DMS53 (cell line): ENCODE measurements around the gene STYXL1.
"Not testable (repeated sequence)": the region's sequence is repeated elsewhere in the genome, so short reads cannot be mapped to it uniquely, and the experiment has no call there.

Experiments
- DNase-seq: peaks from one replicate; lab custom pipeline; 2025; lab: John Stamatoyannopoulos, UW

The STYXL1 gene

DNA sequence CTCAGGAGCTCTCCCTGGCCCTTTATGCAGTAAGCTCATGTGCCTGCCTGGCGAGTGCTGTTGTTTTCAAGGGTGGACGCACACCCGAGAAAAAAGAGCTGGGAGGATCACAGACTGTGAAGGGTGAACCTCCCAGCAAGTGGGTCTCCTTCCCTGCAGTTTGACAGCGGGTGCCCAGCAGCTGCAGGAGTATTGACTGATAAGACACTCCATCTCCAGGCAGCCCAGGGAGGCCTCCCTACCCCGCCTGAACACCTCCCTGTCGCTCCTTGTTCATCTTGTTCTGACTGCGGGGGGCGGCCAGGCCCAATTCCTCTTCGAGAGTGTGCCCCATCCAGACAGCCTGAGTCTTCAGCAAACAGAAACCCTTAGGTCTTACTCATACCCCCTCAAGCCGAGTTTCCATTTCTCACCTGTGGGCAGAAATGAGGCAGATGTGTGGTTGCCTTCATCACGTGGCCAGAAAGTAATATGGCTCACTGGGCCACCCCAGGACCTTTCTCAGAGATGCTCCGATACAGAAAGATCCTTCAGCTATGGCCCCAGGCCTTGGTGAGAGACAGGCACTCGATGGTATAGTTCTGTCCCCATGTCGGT is 17.3 kb upstream of the STYXL1 start:
- DNase-seq = no peak

DNA sequence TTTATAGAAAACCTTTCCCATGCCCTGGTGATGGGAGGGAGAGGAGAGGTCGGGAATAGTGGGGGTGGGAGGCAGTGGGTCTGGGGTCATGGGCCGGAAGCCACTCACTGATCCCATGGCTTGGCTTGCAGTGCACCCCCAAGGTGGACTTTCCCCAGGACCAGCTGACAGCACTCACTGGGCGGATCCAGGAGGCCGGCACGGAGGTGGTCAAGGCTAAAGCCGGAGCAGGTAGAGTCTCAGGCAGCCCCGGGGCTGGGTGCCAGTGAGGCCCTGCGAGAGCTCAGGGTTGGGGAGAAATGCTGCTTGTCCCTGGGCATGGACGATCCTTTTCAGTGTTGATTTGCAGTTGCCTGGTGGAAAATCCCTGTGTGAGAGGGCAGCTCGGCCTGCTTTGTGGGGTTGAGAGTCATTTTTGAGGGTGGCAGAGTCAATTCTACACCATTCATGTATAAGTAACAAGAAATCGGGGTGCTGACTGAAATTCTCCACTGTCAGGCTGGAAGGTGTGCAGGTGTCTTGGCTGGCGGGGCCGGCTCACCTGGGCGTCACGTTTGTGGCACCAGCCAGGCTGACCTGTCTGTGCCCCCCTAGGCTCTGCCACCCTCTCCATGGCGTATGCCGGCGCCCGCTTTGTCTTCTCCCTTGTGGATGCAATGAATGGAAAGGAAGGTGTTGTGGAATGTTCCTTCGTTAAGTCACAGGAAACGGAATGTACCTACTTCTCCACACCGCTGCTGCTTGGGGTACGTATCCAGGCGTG is 16.6 kb upstream of the STYXL1 start:
- DNase-seq = no peak

DNA sequence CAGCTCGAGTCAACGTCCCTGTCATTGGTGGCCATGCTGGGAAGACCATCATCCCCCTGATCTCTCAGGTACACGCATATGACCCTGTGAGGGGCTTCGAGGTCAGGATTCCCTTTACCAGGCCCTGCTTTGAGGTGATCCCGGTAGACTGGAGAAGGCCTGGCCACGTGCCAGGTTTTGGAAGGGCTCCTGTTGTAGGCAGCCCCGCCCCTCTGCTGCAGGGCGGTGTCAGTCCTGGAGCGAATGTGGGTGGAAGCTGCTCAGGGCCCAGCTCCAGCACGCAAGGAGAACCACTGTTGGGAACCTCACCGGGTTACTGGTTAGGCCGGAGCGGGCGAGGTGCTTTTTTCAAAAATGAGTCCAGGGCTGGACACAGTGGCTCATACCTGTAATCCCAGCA is 15.7 kb upstream of the STYXL1 start:
- DNase-seq = peak; percentile 47

GRCh38 chr7:76063114-76063513 is 15.3 kb upstream of the STYXL1 start:
- DNase-seq = no peak

- no peak for DNase-seq
These were observed 14.5 kb upstream of the STYXL1 start for GRCh38 chr7:76062254-76062653.

- no peak for DNase-seq
These were observed 13.0 kb upstream of the STYXL1 start for GRCh38 chr7:76060842-76061241.

DNA sequence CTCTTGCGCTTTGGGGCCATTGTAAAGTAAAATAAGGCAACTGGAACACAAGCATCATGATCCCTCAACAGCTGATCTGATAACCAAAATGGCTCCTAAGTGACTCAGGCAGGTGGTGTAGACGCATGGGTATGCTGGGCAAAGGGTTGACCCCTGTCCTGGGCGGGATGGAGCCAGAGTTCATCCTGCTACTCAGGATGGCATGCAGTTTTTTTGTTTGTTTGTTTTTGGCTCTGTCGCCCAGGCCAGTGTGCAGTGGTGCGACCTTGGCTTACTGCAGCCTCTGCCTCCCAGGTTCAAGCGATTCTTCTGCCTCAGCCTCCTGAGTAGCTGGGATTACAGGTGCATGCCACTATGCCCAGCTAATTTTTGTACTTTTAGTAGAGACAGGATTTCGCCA is 10.9 kb upstream of the STYXL1 start:
- DNase-seq = not testable (repeated sequence)

- DNase-seq = no peak
These were observed 10.0 kb upstream of the STYXL1 start for GRCh38 chr7:76057813-76058145.

GRCh38 chr7:76057103-76057812 is 9.5 kb upstream of the STYXL1 start:
- no peak for DNase-seq

DNA sequence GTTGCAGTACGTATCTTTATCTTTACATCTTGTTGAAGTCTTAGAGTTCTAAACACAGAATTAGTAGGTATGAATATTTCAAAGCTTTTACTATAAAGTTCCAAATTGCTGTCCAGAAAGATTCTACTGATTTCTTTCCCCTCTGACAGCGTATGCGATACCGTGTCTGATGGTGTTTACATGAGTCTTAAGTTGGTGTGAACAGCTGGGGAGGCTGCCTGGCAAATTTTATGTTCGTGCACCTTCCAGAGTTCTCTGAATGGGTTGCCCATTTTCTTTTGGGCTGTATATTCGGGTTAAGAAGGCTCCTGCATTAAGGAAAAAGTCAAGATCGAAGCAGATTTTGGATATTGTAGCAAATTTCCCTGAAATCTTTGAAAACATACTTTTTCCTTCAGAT is 8.4 kb upstream of the STYXL1 start:
- DNase-seq = peak; percentile 74

DNA sequence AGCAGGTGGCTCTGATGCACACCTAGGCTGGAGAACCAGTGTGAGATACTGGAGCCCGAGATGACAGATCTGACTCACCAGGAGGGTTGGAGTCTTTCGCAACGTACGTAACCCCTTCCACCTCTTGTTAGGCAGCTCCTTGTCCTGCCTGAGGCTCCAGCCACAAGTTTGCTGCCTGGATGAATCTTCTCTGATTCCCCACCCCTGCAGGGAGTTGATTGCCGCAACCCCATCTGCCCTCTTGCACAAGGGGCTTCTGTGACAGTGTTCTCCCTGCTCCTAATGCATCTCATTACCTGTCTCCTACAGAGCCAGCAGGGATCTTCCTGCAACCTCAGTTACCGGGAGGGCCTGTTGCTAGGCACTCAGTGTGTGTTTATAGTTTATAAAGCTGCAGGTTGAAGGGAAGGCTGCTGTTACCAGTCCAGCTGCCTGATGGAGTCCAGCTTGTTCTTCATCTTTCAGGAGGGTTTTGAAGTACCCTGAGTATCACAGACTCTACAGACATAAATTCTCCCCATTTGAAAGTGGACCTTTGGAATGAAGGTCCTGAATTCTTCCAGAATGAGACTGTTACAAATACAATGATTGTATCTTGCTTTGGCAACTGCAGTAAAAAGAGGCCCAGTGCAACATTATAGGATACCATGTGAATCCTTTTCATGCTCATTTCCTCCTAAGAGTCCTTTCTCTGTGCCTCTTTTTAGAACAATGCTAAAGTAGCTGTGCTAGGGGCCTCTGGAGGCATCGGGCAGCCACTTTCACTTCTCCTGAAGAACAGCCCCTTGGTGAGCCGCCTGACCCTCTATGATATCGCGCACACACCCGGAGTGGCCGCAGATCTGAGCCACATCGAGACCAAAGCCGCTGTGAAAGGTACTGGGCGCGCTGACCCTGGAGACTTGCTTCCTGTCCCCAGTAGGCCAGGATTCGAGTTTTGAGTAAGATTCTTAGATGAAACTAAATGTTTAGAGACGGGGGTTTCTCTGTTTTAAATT is 6.6 kb upstream of the STYXL1 start:
- DNase-seq = peak; percentile 74

GRCh38 chr7:76053461-76053860 is 5.7 kb upstream of the STYXL1 start:
- DNase-seq = no peak

- DNase-seq = not testable (repeated sequence)
These were observed 4.9 kb upstream of the STYXL1 start for GRCh38 chr7:76052681-76053080.

DNA sequence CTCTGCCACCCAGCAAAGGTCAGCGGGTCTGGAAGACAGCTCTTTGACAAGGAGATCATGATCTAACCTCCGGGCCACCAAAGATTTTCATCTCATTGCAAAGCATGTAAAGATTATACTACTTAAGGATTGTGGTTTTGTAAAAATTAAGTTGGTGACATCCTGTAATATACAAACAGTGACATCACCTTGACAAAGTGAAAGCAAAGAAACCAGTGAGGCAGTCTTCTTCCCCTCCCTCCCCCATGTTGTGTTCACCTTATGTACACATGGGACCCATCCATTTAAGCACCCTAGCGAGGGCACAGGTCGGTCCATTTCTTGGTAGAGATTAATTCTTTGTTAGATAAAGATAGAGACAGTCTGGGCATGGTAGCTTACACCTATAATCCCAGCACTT is 4.0 kb upstream of the STYXL1 start:
- DNase-seq = peak; percentile 34

GRCh38 chr7:76050545-76050944 is 2.7 kb upstream of the STYXL1 start:
- DNase-seq = no peak

GRCh38 chr7:76049295-76049694 is 1.5 kb upstream of the STYXL1 start:
- DNase-seq = peak; percentile 59

GRCh38 chr7:76048668-76048988 is 828 bp upstream of the STYXL1 start:
- peak; percentile 81 for DNase-seq

DNA sequence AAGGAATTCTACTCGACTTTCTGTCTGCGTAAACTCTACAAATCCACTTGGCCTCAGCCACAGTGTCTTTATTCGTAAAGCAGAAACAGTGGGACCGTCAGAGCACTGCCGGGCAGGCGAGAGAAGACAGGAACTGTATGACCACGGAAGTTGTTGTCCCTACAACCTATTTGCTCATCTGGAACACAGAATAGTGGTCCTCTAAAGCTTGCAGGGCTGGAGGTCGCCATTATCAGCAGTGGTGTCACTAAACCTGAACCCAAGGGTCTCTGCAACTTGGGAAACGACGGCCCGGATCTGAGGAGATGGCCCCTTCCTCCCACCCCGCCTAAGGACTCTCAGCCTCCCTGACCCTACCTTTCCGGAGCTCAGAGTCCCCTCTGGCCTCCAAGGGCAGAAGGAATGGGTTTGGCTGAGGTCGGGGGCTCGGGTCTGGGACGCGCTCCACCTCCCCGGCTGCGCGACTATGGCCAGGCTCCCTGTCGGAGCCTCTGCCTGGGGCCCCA is 442 bp downstream of the STYXL1 start:
- DNase-seq = peak; percentile 60

DNA sequence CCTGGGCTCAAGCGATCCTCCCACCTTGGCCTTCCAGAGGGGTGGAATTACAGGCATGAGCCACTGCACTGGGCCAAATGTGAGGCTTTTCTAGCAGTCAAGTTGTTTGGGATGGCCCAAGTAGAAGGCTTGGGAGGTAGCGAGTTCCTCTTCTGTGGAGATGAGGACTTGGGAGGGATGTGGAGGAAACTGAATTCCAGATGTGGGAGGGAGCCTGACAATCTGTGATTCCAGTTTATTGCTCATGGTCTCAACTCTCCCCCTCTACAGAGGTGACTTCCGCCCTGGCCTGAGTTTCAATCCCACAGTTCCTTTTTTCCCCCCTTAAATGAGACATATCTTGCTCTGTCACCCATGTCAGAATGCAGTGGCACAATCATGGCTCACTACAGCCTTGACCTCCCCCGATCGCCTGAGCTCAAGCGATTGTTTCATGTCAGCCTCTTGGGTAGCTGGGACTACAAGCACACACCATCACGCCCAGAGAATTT is 3.4 kb downstream of the STYXL1 start:
- DNase-seq = no peak

GRCh38 chr7:76040126-76040525 is 7.7 kb downstream of the STYXL1 start:
- no peak for DNase-seq

- no peak for DNase-seq
These were observed 10.5 kb downstream of the STYXL1 start for GRCh38 chr7:76037310-76037709.

DNA sequence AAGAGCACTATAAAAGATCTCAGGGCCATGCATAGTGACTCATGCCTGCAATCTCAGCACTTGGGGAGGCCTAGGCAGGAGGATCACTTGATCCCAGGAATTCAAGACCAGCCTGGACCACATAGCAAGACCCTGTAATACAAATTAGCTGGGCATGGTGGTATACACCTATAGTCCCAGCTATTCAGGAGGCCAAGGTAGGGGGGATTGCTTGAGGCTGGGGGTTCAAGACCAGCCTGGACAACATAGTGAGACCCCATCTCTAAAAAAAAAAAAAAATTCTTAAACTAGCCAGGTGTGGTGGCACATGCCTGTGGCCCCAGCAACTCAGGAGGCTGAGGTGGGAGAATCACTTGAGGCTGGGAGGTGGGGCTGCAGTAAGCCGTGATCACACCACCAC is 15.8 kb downstream of the STYXL1 start:
- DNase-seq = no peak
